Neural progenitor cell (in vitro differentiated cells): Measurements from ENCODE around the gene NSMCE4A. TPM values are rescaled to one million over a fixed set of nuclear protein-coding genes. Genes with fewer than 3 reads are reported as not detected.

Experiments used
- DNase-seq: peaks from one replicate; pipeline ENCODE4 v3.0.0-alpha.2; 2016; ENCODE audit warnings: low spot score
- H2AFZ ChIP-seq: fragments of 200-600 bp; sonication (generic); replicated peaks from 2 replicates; pipeline ENCODE4 v1.6.1; 2016; ENCODE audit warnings: antibody characterized with exemption
- H3F3A ChIP-seq: fragments of 200-600 bp; sonication (generic); 2 replicates; pipeline ENCODE4 v1.6.1; 2016; ENCODE audit warnings: antibody characterized with exemption, low read depth
- H3K27ac ChIP-seq: fragments of 200-600 bp; sonication (generic); 2 replicates; pipeline ENCODE4 v1.5.1; 2016; ENCODE audit warnings: mild to moderate bottlenecking
- H3K27me3 ChIP-seq: fragments of 200-600 bp; sonication (generic); 2 replicates; pipeline ENCODE4 v1.6.1; 2016; ENCODE audit warnings: mild to moderate bottlenecking, moderate library complexity
- H3K36me3 ChIP-seq: fragments of 200-600 bp; sonication (generic); 2 replicates; pipeline ENCODE4 v1.5.1; 2016
- H3K4me1 ChIP-seq: fragments of 200-600 bp; sonication (generic); 2 replicates; pipeline ENCODE4 v1.6.1; 2016; ENCODE audit warnings: mixed run types
- H3K4me2 ChIP-seq: fragments of 200-600 bp; sonication (generic); 2 replicates; pipeline ENCODE4 v1.6.1; 2016
- H3K4me3 ChIP-seq: fragments of 200-600 bp; sonication (generic); 2 replicates; pipeline ENCODE4 v1.5.1; 2016
- H3K79me2 ChIP-seq: fragments of 200-600 bp; sonication (generic); 2 replicates; pipeline ENCODE4 v1.6.1; 2016; ENCODE audit warnings: low read depth
- H3K9ac ChIP-seq: fragments of 200-600 bp; sonication (generic); 2 replicates; pipeline ENCODE4 v1.6.1; 2016
- H3K9me3 ChIP-seq: fragments of 200-600 bp; sonication (generic); 2 replicates; pipeline ENCODE4 v1.5.1; 2016; ENCODE audit warnings: low read depth
- H4K20me1 ChIP-seq: fragments of 200-600 bp; sonication (generic); 2 replicates; pipeline ENCODE4 v1.6.1; 2016; ENCODE audit warnings: low read depth
- H3K27ac Mint-ChIP-seq: 3 replicates; pipeline ENCODE4 v1.8.0; 2021; ENCODE audit warnings: mixed read lengths
- H3K27me3 Mint-ChIP-seq: 2 replicates; pipeline ENCODE4 v1.8.0; 2022; ENCODE audit warnings: low read depth, mild to moderate bottlenecking, inconsistent platforms, moderate library complexity, mixed read lengths; ENCODE audit not compliant: insufficient read depth
- H3K36me3 Mint-ChIP-seq: 3 replicates; pipeline ENCODE4 v1.8.0; 2021; ENCODE audit warnings: mixed read lengths
- H3K4me1 Mint-ChIP-seq: 3 replicates; pipeline ENCODE4 v1.8.0; 2021; ENCODE audit warnings: mixed read lengths
- H3K4me3 Mint-ChIP-seq: 3 replicates; pipeline ENCODE4 v1.8.0; 2021; ENCODE audit warnings: mild to moderate bottlenecking, moderate library complexity, mixed read lengths
- H3K9me3 Mint-ChIP-seq: 3 replicates; pipeline ENCODE4 v1.8.0; 2020; ENCODE audit warnings: mixed read lengths
- CTCF ChIP-seq: fragments of 200-600 bp; sonication (generic); IDR thresholded peaks from 2 replicates; pipeline ENCODE4 v1.5.1; 2017; ENCODE audit warnings: antibody characterized with exemption, mild to moderate bottlenecking
- EZH2 ChIP-seq: fragments of 200-600 bp; sonication (generic); IDR thresholded peaks from 2 replicates; pipeline ENCODE4 v1.6.1; 2017; ENCODE audit warnings: antibody characterized with exemption, mild to moderate bottlenecking, moderate library complexity
- EZH2phosphoT487 ChIP-seq: fragments of 200-600 bp; sonication (generic); IDR thresholded peaks from 2 replicates; pipeline ENCODE4 v1.6.1; 2017; ENCODE audit warnings: antibody characterized with exemption
- total RNA-seq: library from RNA; depleted of rRNA; stranded (reverse); fragments of >200 nt; gene quantifications from 2 replicates; pipeline ENCODE4 v1.2.3, GENCODE V29; 2015; ENCODE audit warnings: low replicate concordance

NSMCE4A gene
- total RNA-seq, 1 donor from 2014 or later: 223 TPM

GRCh38 chr10:122013311-122013780, 38.3 kb upstream of the NSMCE4A start:
- no peak overlapping the region for H3K9ac ChIP-seq
- H3K27ac Mint-ChIP-seq: no peak overlapping the region
- H3K4me3 Mint-ChIP-seq: no peak overlapping the region

GRCh38 chr10:122012731-122013130, 37.7 kb upstream of the NSMCE4A start:
- no peaks in the 10 kb centered on the region for H3K9me3 Mint-ChIP-seq
- H3K4me1 ChIP-seq: peaks cover under 1% of the 10 kb centered on the region
- no peak overlapping the region for H3K4me3 ChIP-seq
- H3K27me3 ChIP-seq: no peaks in the 10 kb centered on the region
- H3K36me3 ChIP-seq: no peaks in the 10 kb centered on the region
- DNase-seq: no peak
- H3K4me2 ChIP-seq: no peak overlapping the region
- no peaks in the 10 kb centered on the region for H3K36me3 Mint-ChIP-seq
- peaks cover 6% of the 10 kb centered on the region for H3K4me1 Mint-ChIP-seq
- H2AFZ ChIP-seq: no peak overlapping the region
- peaks cover under 1% of the 10 kb centered on the region for H3F3A ChIP-seq
- H3K27ac ChIP-seq: no peak overlapping the region
- TF ChIP-seq EZH2phosphoT487 (no peak), CTCF (no peak), EZH2 (no peak)
- no peak overlapping the region for H3K9ac ChIP-seq
- no peaks in the 10 kb centered on the region for H3K79me2 ChIP-seq
- no peaks in the 10 kb centered on the region for H4K20me1 ChIP-seq
- H3K4me3 Mint-ChIP-seq: no peak overlapping the region
- H3K27ac Mint-ChIP-seq: no peak overlapping the region
- H3K27me3 Mint-ChIP-seq: peaks cover 11% of the 10 kb centered on the region
- no peaks in the 10 kb centered on the region for H3K9me3 ChIP-seq

More at GRCh38 chr10:122013311-122013780, 38.3 kb upstream of the NSMCE4A start:
- DNase-seq: no peak
- no peaks in the 10 kb centered on the region for H3K79me2 ChIP-seq
- H3K9me3 ChIP-seq: no peaks in the 10 kb centered on the region
- H3F3A ChIP-seq: peaks cover 6% of the 10 kb centered on the region
- H3K4me1 ChIP-seq: peaks cover 7% of the 10 kb centered on the region
- no peaks in the 10 kb centered on the region for H4K20me1 ChIP-seq
- H3K36me3 ChIP-seq: no peaks in the 10 kb centered on the region
- H3K27me3 ChIP-seq: no peaks in the 10 kb centered on the region
- Mint-ChIP-seq H3K36me3 (no peaks in the 10 kb centered on the region), H3K27me3 (peaks cover 11% of the 10 kb centered on the region), H3K9me3 (no peaks in the 10 kb centered on the region), H3K4me1 (peaks cover 12% of the 10 kb centered on the region)
- H2AFZ ChIP-seq: no peak overlapping the region
- H3K4me3 ChIP-seq: no peak overlapping the region
- TF ChIP-seq CTCF (no peak), EZH2 (no peak), EZH2phosphoT487 (no peak)
- no peak overlapping the region for H3K4me2 ChIP-seq
- no peak overlapping the region for H3K27ac ChIP-seq

- Histone ChIP-seq H3K27me3 (no peaks in the 10 kb centered on the region), H2AFZ (no peak overlapping the region), H3F3A (no peaks in the 10 kb centered on the region), H3K79me2 (no peaks in the 10 kb centered on the region), H3K9ac (no peak overlapping the region), H4K20me1 (no peaks in the 10 kb centered on the region), H3K9me3 (no peaks in the 10 kb centered on the region), H3K4me2 (no peak overlapping the region), H3K27ac (no peak overlapping the region), H3K36me3 (no peaks in the 10 kb centered on the region), H3K4me3 (no peak overlapping the region), H3K4me1 (no peaks in the 10 kb centered on the region)
- no peak for DNase-seq
- Mint-ChIP-seq H3K27ac (no peak overlapping the region), H3K27me3 (peaks cover 9% of the 10 kb centered on the region), H3K4me1 (peaks cover 6% of the 10 kb centered on the region), H3K36me3 (no peaks in the 10 kb centered on the region), H3K4me3 (no peak overlapping the region), H3K9me3 (peaks cover 5% of the 10 kb centered on the region)
- TF ChIP-seq CTCF: no peak
- no peak for TF ChIP-seq EZH2phosphoT487
- no peak for TF ChIP-seq EZH2
These were observed 35.5 kb upstream of the NSMCE4A start for GRCh38 chr10:122010405-122011050.
